HL-60 (cell line): ENCODE data around the gene BACE1-AS.

Source experiments
- DNase-seq, 2 experiments: peaks; one replicate each; pipeline ENCODE4 v3.0.0-alpha.2; 2010 to 2020; ENCODE audit warnings: low read depth in 1 of 2, low spot score in 1 of 2
- H3K27ac ChIP-seq: fragments of 250-450 bp; sonication (Bioruptor Pico); replicated peaks from 2 replicates; pipeline ENCODE4 v1.5.1; 2020; ENCODE audit warnings: mild to moderate bottlenecking, moderate library complexity
- H3K27me3 ChIP-seq: fragments of 250-450 bp; sonication (Bioruptor Pico); 2 replicates; pipeline ENCODE4 v1.5.1; 2021; ENCODE audit warnings: mild to moderate bottlenecking, moderate library complexity; ENCODE audit not compliant: insufficient read depth, poor library complexity, severe bottlenecking
- H3K4me3 ChIP-seq: replicated peaks from 2 replicates; pipeline ENCODE4 v1.5.1; 2011; ENCODE audit warnings: mild to moderate bottlenecking, control low read depth, low read length; ENCODE audit not compliant: insufficient read depth
- GABPA ChIP-seq: IDR thresholded peaks from 2 replicates; pipeline ENCODE4 v1.6.1; 2012; ENCODE audit warnings: low read depth
- POLR2AphosphoS5 ChIP-seq: IDR thresholded peaks from 2 replicates; pipeline ENCODE4 v1.6.1; 2012; ENCODE audit warnings: low read depth
- SPI1 ChIP-seq: IDR thresholded peaks from 2 replicates; pipeline ENCODE4 v1.6.1; 2012; ENCODE audit warnings: low read depth, mild to moderate bottlenecking, borderline replicate concordance
- TF ChIP-seq, protein P1 (sequence below): IDR thresholded peaks from 2 replicates; pipeline ENCODE4 v1.6.1; 2012; ENCODE audit warnings: low read depth; ENCODE audit not compliant: insufficient replicate concordance
- TF ChIP-seq, protein P2 (sequence below): IDR thresholded peaks from one replicate; pipeline ENCODE4 v1.5.1; 2011; ENCODE audit warnings: low read length, control low read depth, inconsistent platforms; ENCODE audit not compliant: insufficient read depth

BACE1-AS gene

DNA sequence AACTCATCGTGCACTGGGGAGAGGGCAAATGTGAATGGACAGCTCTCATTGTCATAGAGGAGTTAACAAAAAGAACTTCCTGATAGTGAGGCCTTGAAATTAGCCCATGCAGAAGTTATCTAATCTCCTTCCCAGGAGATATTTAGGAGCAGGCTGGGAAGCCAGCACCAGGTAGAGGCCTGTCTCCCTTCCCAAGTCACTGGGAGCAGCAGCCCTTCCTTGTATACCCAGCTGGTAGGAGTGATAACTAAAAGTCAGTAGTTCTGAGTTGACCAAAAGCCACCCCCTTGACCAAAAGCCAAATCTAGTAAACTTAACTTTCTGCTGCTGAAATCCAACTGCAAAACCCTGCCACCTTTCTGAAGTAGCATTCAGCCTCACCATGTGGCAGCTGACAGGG, 1.4 kb upstream of the BACE1-AS start:
- Histone ChIP-seq H3K27ac (no peak overlapping the region), H3K27me3 (no peaks in the 10 kb centered on the region), H3K4me3 (no peak overlapping the region)
- no peak for DNase-seq
- TF ChIP-seq, protein P1, sequence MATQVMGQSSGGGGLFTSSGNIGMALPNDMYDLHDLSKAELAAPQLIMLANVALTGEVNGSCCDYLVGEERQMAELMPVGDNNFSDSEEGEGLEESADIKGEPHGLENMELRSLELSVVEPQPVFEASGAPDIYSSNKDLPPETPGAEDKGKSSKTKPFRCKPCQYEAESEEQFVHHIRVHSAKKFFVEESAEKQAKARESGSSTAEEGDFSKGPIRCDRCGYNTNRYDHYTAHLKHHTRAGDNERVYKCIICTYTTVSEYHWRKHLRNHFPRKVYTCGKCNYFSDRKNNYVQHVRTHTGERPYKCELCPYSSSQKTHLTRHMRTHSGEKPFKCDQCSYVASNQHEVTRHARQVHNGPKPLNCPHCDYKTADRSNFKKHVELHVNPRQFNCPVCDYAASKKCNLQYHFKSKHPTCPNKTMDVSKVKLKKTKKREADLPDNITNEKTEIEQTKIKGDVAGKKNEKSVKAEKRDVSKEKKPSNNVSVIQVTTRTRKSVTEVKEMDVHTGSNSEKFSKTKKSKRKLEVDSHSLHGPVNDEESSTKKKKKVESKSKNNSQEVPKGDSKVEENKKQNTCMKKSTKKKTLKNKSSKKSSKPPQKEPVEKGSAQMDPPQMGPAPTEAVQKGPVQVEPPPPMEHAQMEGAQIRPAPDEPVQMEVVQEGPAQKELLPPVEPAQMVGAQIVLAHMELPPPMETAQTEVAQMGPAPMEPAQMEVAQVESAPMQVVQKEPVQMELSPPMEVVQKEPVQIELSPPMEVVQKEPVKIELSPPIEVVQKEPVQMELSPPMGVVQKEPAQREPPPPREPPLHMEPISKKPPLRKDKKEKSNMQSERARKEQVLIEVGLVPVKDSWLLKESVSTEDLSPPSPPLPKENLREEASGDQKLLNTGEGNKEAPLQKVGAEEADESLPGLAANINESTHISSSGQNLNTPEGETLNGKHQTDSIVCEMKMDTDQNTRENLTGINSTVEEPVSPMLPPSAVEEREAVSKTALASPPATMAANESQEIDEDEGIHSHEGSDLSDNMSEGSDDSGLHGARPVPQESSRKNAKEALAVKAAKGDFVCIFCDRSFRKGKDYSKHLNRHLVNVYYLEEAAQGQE = no peak
- TF ChIP-seq SPI1 (no peak), POLR2AphosphoS5 (no peak), GABPA (no peak)
- TF ChIP-seq, protein P2, sequence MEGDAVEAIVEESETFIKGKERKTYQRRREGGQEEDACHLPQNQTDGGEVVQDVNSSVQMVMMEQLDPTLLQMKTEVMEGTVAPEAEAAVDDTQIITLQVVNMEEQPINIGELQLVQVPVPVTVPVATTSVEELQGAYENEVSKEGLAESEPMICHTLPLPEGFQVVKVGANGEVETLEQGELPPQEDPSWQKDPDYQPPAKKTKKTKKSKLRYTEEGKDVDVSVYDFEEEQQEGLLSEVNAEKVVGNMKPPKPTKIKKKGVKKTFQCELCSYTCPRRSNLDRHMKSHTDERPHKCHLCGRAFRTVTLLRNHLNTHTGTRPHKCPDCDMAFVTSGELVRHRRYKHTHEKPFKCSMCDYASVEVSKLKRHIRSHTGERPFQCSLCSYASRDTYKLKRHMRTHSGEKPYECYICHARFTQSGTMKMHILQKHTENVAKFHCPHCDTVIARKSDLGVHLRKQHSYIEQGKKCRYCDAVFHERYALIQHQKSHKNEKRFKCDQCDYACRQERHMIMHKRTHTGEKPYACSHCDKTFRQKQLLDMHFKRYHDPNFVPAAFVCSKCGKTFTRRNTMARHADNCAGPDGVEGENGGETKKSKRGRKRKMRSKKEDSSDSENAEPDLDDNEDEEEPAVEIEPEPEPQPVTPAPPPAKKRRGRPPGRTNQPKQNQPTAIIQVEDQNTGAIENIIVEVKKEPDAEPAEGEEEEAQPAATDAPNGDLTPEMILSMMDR = no peak

DNA sequence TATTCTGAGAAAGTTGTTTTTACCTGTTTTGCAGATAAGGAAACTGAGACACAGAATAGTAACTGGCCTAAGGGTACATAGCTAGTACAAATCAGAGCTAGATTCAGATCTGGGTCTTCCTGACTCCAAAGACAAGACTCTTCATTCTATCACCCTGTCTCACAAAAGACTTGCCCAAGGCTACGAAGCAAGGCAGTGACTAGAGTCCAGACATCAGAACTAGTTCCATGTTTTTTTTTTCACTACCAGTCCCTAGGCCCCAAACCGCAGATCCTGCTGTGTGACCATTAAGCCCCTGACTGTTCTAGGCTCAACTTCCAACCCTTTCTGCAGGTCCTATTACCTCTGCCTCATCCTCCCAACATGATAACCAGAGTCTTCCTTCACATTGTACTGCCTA, 1.5 kb downstream of the BACE1-AS start:
- H3K27me3 ChIP-seq = no peaks in the 10 kb centered on the region
- no peak overlapping the region for H3K27ac ChIP-seq
- TF ChIP-seq POLR2AphosphoS5 (no peak), SPI1 (no peak), GABPA (no peak)
- TF ChIP-seq, protein P2 = no peak
- TF ChIP-seq, protein P1 = no peak
- DNase-seq = no peak
- H3K4me3 ChIP-seq = no peak overlapping the region

DNA sequence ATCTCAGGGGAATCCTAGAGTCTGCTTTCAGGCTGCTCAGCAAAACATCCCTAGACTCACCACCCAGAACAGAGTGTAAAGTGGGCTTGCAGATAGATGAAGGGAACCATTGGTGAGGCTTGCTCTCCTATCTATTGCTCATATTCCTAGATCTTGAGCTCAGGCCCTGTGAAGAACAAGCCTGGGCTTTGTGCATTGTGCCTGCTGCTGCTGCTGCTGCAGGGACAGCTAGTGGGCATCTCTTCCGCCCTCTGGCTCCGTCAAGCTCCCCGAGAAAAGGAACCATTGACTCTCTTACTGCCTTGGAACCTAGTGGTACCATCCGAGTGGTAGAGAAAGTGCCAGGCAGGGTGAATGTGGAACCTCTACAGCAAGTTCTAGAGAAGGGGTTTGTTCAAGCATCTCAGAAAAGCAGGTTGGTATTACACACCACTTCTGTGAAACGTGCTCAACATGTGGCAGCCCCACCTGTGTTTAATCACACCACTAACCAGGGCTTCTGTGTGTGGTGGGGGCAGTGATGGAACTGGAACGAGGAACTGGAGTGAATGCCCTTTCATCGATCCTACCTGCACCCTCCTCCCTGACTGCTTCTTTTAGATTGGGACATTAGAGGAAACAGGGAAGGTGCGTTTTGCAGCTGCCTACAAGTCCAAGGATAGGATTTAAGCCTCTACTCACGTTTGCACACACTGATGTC, 4.4 kb downstream of the BACE1-AS start:
- Histone ChIP-seq H3K4me3 (no peak overlapping the region), H3K27me3 (no peaks in the 10 kb centered on the region), H3K27ac (no peak overlapping the region)
- no peak for DNase-seq
- TF ChIP-seq SPI1 (no peak), POLR2AphosphoS5 (no peak), GABPA (no peak)
- TF ChIP-seq, protein P2 = no peak
- TF ChIP-seq, protein P1 = no peak
